Endothelial cell of umbilical vein (primary cell): ENCODE results near the gene PIK3CB. TPM values are rescaled to one million over a fixed set of nuclear protein-coding genes. Genes with fewer than 3 reads are reported as not detected.

ENCODE experiments used
- BruUV-seq: library from RNA; stranded (reverse); fragments of 400-500 nt; replicated peaks from 2 replicates; lab custom pipeline; 2021; lab: Mats Ljungman, UMichigan
- CTCF ChIA-PET: fragments of 300-600, 350-600 bp; sonication (Branson Sonifier 250); formaldehyde crosslinking; loops from one replicate; lab custom pipeline; 2021; ENCODE audit warnings: antibody characterized with exemption, inconsistent platforms; lab: Charles Lee
- POLR2A ChIA-PET: fragments of 300-600, 350-600 bp; sonication (Branson Sonifier 250); formaldehyde crosslinking; loops from one replicate; lab custom pipeline; 2021; ENCODE audit warnings: antibody characterized with exemption, inconsistent platforms; lab: Charles Lee
- DNase-seq: peaks from one replicate; pipeline ENCODE4 v3.0.0-alpha.2; 2011; ENCODE audit warnings: low read depth, low spot score
- FAIRE-seq: peaks from 2 replicates; lab custom pipeline; 2011; peaks lifted over from hg19 to GRCh38; lab: Jason Lieb, UNC
- H2AFZ ChIP-seq: 2 replicates; pipeline ENCODE4 v1.6.0; 2012; ENCODE audit warnings: low read depth, low read length, control low read depth, inconsistent platforms
- H3K27ac ChIP-seq: 2 replicates; pipeline ENCODE4 v1.5.1; 2011; ENCODE audit warnings: low read depth, mild to moderate bottlenecking, control low read depth, low read length, moderate library complexity; ENCODE audit not compliant: insufficient read depth
- H3K27me3 ChIP-seq, 2 experiments: 2 replicates each; pipeline versions ENCODE4 v1.6.0 to v1.6.1; 2011; ENCODE audit warnings: low read length in 2 of 2, mixed read lengths in 1 of 2; ENCODE audit not compliant: control insufficient read depth in 2 of 2, insufficient read depth in 2 of 2
- H3K36me3 ChIP-seq, 2 experiments: 2 replicates in 1 of 2; 3 replicates in 1 of 2; pipeline ENCODE4 v1.5.1; 2011; ENCODE audit warnings: low read length in 2 of 2, mild to moderate bottlenecking in 1 of 2, moderate library complexity in 1 of 2; ENCODE audit not compliant: control insufficient read depth in 2 of 2, insufficient read depth in 2 of 2; ENCODE audit errors: extremely low read depth in 1 of 2
- H3K4me1 ChIP-seq: 3 replicates; pipeline ENCODE4 v1.5.1; 2011; ENCODE audit warnings: mild to moderate bottlenecking, low read length; ENCODE audit not compliant: control insufficient read depth, insufficient read depth; ENCODE audit errors: extremely low read depth
- H3K4me2 ChIP-seq: 2 replicates; pipeline ENCODE4 v1.6.1; 2011; ENCODE audit warnings: low read length, control low read depth, mixed read lengths; ENCODE audit not compliant: insufficient read depth
- H3K4me3 ChIP-seq, 3 experiments: fragments of 200-600 bp in 1 of 3; sonication (generic), shearing (Covaris generic) in 1 of 3; replicated peaks in 1 of 3; 2 replicates each; pipeline ENCODE4 v1.5.1; 2011 to 2016; ENCODE audit warnings: control low read depth in 3 of 3, low read length in 3 of 3, mild to moderate bottlenecking in 2 of 3, inconsistent platforms in 1 of 3, low read depth in 1 of 3, moderate library complexity in 1 of 3; ENCODE audit not compliant: insufficient read depth in 1 of 3
- H3K79me2 ChIP-seq: 2 replicates; pipeline ENCODE4 v1.6.0; 2012; ENCODE audit warnings: low read length, inconsistent platforms; ENCODE audit not compliant: control insufficient read depth, insufficient read depth
- H3K9ac ChIP-seq: replicated peaks from 2 replicates; pipeline ENCODE3; 2011; ENCODE audit warnings: low read length, control low read depth; ENCODE audit not compliant: insufficient read depth; ENCODE audit errors: extremely low read depth
- H3K9me1 ChIP-seq: replicated peaks from 3 replicates; pipeline ENCODE4 v1.6.0; 2011; ENCODE audit warnings: mild to moderate bottlenecking, low read length; ENCODE audit not compliant: control insufficient read depth, insufficient read depth; ENCODE audit errors: extremely low read depth
- H3K9me3 ChIP-seq: replicated peaks from 2 replicates; pipeline ENCODE4 v1.5.1; 2012; ENCODE audit warnings: low read length, inconsistent platforms; ENCODE audit not compliant: control insufficient read depth, insufficient read depth
- H4K20me1 ChIP-seq: replicated peaks from 2 replicates; pipeline ENCODE3; 2011; ENCODE audit warnings: mild to moderate bottlenecking, low read length; ENCODE audit not compliant: control insufficient read depth, insufficient read depth; ENCODE audit errors: extremely low read depth
- CTCF ChIP-seq, 2 donors: IDR thresholded peaks; 1 replicate in 1 of 2; 2 replicates in 1 of 2; pipeline ENCODE4 v1.5.1; 2011; ENCODE audit warnings: low read length in 2 of 2, mild to moderate bottlenecking in 2 of 2, moderate library complexity in 2 of 2, control low read depth in 1 of 2, inconsistent platforms in 1 of 2, low read depth in 1 of 2; ENCODE audit not compliant: insufficient read depth in 1 of 2; ENCODE audit errors: extremely low read depth in 1 of 2
- EZH2 ChIP-seq: IDR thresholded peaks from 2 replicates; pipeline ENCODE4 v1.6.1; 2012; ENCODE audit warnings: borderline replicate concordance, low read depth, mild to moderate bottlenecking, moderate library complexity, low read length, inconsistent platforms; ENCODE audit not compliant: severe bottlenecking
- FOS ChIP-seq: IDR thresholded peaks from 2 replicates; pipeline ENCODE4 v1.6.1; 2011; ENCODE audit warnings: mild to moderate bottlenecking, low read length, moderate library complexity, borderline replicate concordance; ENCODE audit not compliant: insufficient read depth
- GATA2 ChIP-seq: IDR thresholded peaks from 2 replicates; pipeline ENCODE4 v1.7.0; 2011; ENCODE audit warnings: low read depth, mild to moderate bottlenecking, moderate library complexity, mixed read lengths, low read length; ENCODE audit not compliant: insufficient read length, insufficient read depth
- JUN ChIP-seq: IDR thresholded peaks from 2 replicates; pipeline ENCODE4 v1.6.1; 2011; ENCODE audit warnings: borderline replicate concordance, low read depth; ENCODE audit not compliant: insufficient read length, insufficient read depth
- MAX ChIP-seq: IDR thresholded peaks from 2 replicates; pipeline ENCODE4 v1.6.1; 2011; ENCODE audit not compliant: insufficient read depth, insufficient read length
- MYC ChIP-seq: IDR thresholded peaks from one replicate; pipeline ENCODE4 v1.6.1; 2011; ENCODE audit warnings: mild to moderate bottlenecking, low read depth, low read length
- POLR2A ChIP-seq: IDR thresholded peaks from 2 replicates; pipeline ENCODE4 v1.6.1; 2012; ENCODE audit warnings: low read depth, mild to moderate bottlenecking, control low read depth, low read length
- POLR2AphosphoS5 ChIP-seq: IDR thresholded peaks from 2 replicates; pipeline ENCODE4 v1.6.1; 2012; ENCODE audit warnings: low read depth, mild to moderate bottlenecking, control low read depth, low read length, moderate library complexity; ENCODE audit not compliant: insufficient read depth
- dilution Hi-C: fragments of 300-500 bp; cut with MboI; formaldehyde crosslinking; loops from one replicate; pipeline ENCODE4 v1.15.0; 2019; ENCODE audit warnings: low sequenced_read_pairs; ENCODE audit not compliant: extremely low pct_ligation_motif_present
- intact Hi-C: fragments of 100-400 bp; cut with micrococcal nuclease; formaldehyde crosslinking; loops from one replicate; pipeline ENCODE4 v1.10.0; 2022
- polyA plus RNA-seq, 4 experiments: library from polyadenylated mRNA; depleted of rRNA in 3 of 4; stranded (reverse) in 3 of 4; unstranded in 1 of 4; fragments of >200 nt; gene quantifications; 2 replicates each; pipeline versions ENCODE4 v1.2.1 to v1.2.3, GENCODE V29; 2011 to 2012; ENCODE audit warnings: missing spikeins in 1 of 4
- total RNA-seq: library from RNA; stranded (reverse); gene quantifications from 2 replicates; pipeline ENCODE4 v1.2.3, GENCODE V29; 2021

The PIK3CB gene
- total and polyA plus RNA-seq, 2 donors (not counting 3 experiments of a cell fraction or from before 2014, with no cell fraction given): 9.0 to 29.8 TPM

GRCh38 chr3:138696666-138697370 lies 137.9 kb downstream of the PIK3CB start:
- H3K27me3 ChIP-seq: no peaks in the 10 kb centered on the region
- dilution Hi-C loops (no loop called here), intact Hi-C loops (loop anchor here (5.0 kb wide), 2 partner anchors 105 to 135 kb away; partner anchors contain the start of genes CEP70 and PIK3CB)
- no peak overlapping the region for H3K9ac ChIP-seq
- H4K20me1 ChIP-seq: no peaks in the 10 kb centered on the region
- H2AFZ ChIP-seq: no peak overlapping the region
- ChIA-PET CTCF (interaction anchor here (1.0 to 18.4 kb wide), 4 partner anchors 8 to 239 kb away, joined by 3 to 862 read pairs (median 7); partner anchors contain the start of gene CEP70), POLR2A (no interaction called here)
- no peaks in the 10 kb centered on the region for H3K79me2 ChIP-seq
- H3K4me3 ChIP-seq: no peak overlapping the region
- H3K27ac ChIP-seq: no peak overlapping the region
- no peaks in the 10 kb centered on the region for H3K9me3 ChIP-seq
- BruUV-seq: no TSS peak
- H3K4me2 ChIP-seq: no peak overlapping the region
- DNase-seq: no peak
- no peaks in the 10 kb centered on the region for H3K36me3 ChIP-seq
- no peak for TF ChIP-seq POLR2AphosphoS5
- TF ChIP-seq JUN: no peak
- no peak for TF ChIP-seq EZH2
- no peak for TF ChIP-seq MAX
- no peak for TF ChIP-seq MYC
- no peak for TF ChIP-seq POLR2A
- no peak for TF ChIP-seq FOS
- no peak for TF ChIP-seq CTCF (IDR thresholded peaks at IDR 0.05; ENCODE audit: extremely low read depth in 1 of 2, insufficient read depth in 1 of 2, low read depth in 1 of 2, low read length in 2 of 2)
- no peak for TF ChIP-seq GATA2
- no peak for FAIRE-seq
- H3K4me1 ChIP-seq: no peaks in the 10 kb centered on the region
- no peaks in the 10 kb centered on the region for H3K9me1 ChIP-seq
